Colonic mucosa (tissue), 4 donors: ENCODE results near the gene GREB1. TPM values are rescaled to one million over a fixed set of nuclear protein-coding genes. Genes with fewer than 3 reads are reported as not detected.

ENCODE experiments used
- DNase-seq: peaks from one replicate; pipeline ENCODE4 v3.0.0-alpha.2; 2020
- H3K27ac ChIP-seq: fragments of 200-600 bp; one replicate; pipeline ENCODE4 v1.8.0; 2021
- H3K27me3 ChIP-seq: fragments of 200-600 bp; one replicate; pipeline ENCODE4 v1.8.0; 2021
- H3K36me3 ChIP-seq: fragments of 200-600 bp; one replicate; pipeline ENCODE4 v1.8.0; 2021
- H3K4me1 ChIP-seq: fragments of 200-600 bp; one replicate; pipeline ENCODE4 v1.8.0; 2021; ENCODE audit warnings: mild to moderate bottlenecking
- H3K4me3 ChIP-seq: fragments of 200-600 bp; one replicate; pipeline ENCODE4 v1.8.0; 2021
- H3K9ac ChIP-seq, 2 donors: one replicate each; pipeline ENCODE4 v1.7.0; 2013; ENCODE audit warnings: control low read depth in 2 of 2, low read depth in 2 of 2, low read length in 2 of 2
- H3K9me3 ChIP-seq: fragments of 200-600 bp; one replicate; pipeline ENCODE4 v1.8.0; 2021
- CTCF ChIP-seq: fragments of 200-600 bp; IDR thresholded peaks from one replicate; pipeline ENCODE4 v1.8.0; 2022; ENCODE audit warnings: antibody characterized with exemption, mild to moderate bottlenecking
- intact Hi-C: fragments of 100-400 bp; cut with DNase I; formaldehyde crosslinking; loops from one replicate; pipeline ENCODE4 v1.14.1; 2022
- total RNA-seq, 2 donors: library from RNA; stranded (reverse); fragmentation: NEBNext Ultra II Directional in 1 of 2; extraction: Animal tissue kit (Norgen Biotek cat#: 25700) in 1 of 2; gene quantifications; one replicate each; pipeline ENCODE4 v1.2.1, GENCODE V29; 2021
- donor health status: healthy.
- donor health status: DM: no; HTN: no; CAD: no.
- donor health status: DM: no; HTN: no; CAD: no.

The GREB1 gene
- total RNA-seq, 2 donors from 2014 or later, result 0.77 to 1.1 TPM

GRCh38 chr2:11576398-11576797, 42.6 kb downstream of the GREB1 start:
- intact Hi-C loops, result no loop called here
- H3K9me3 ChIP-seq, result no peaks in the 10 kb centered on the region
- no peak for DNase-seq
- H3K4me3 ChIP-seq, result no peak overlapping the region
- H3K27me3 ChIP-seq, result no peaks in the 10 kb centered on the region
- no peak overlapping the region for H3K9ac ChIP-seq
- no peak overlapping the region for H3K27ac ChIP-seq
- TF ChIP-seq CTCF, result no peak
- H3K36me3 ChIP-seq, result no peaks in the 10 kb centered on the region
- H3K4me1 ChIP-seq, result no peaks in the 10 kb centered on the region

- DNase-seq, result no peak
- Histone ChIP-seq H3K27ac (no peak overlapping the region), H3K9ac (no peak overlapping the region), H3K27me3 (no peaks in the 10 kb centered on the region), H3K9me3 (no peaks in the 10 kb centered on the region), H3K4me3 (no peak overlapping the region), H3K4me1 (no peaks in the 10 kb centered on the region), H3K36me3 (no peaks in the 10 kb centered on the region)
- no peak for TF ChIP-seq CTCF
- intact Hi-C loops, result no loop called here
Measured at GRCh38 chr2:11577101-11577883, 43.4 kb downstream of the GREB1 start.

- TF ChIP-seq CTCF, result no peak
- Histone ChIP-seq H3K36me3 (no peaks in the 10 kb centered on the region), H3K27ac (no peak overlapping the region), H3K9ac (no peak overlapping the region), H3K9me3 (no peaks in the 10 kb centered on the region), H3K4me1 (no peaks in the 10 kb centered on the region), H3K4me3 (no peak overlapping the region), H3K27me3 (no peaks in the 10 kb centered on the region)
- DNase-seq, result no peak
- intact Hi-C loops, result no loop called here
Measured at GRCh38 chr2:11578081-11578948, 44.5 kb downstream of the GREB1 start.

GRCh38 chr2:11578986-11579774, 45.3 kb downstream of the GREB1 start:
- Histone ChIP-seq H3K9me3 (no peaks in the 10 kb centered on the region), H3K27ac (no peak overlapping the region), H3K9ac (no peak overlapping the region), H3K27me3 (no peaks in the 10 kb centered on the region), H3K4me1 (no peaks in the 10 kb centered on the region), H3K36me3 (no peaks in the 10 kb centered on the region), H3K4me3 (no peak overlapping the region)
- intact Hi-C loops, result no loop called here
- no peak for TF ChIP-seq CTCF
- DNase-seq, result no peak
